ENCODE data around the gene HOXB5. TPM values are rescaled to one million over a fixed set of nuclear protein-coding genes. Genes with fewer than 3 reads are reported as not detected.

Gene HOXB5
- total RNA-seq, 1 donor from 2014 or later, result 2.4 TPM

- intact Hi-C loops (cut with DNase I), result no loop called here
- ATAC-seq (no peak), DNase-seq (ENCODE audit: low spot score) (no peak)
Measured at GRCh38 chr17:48606892-48607614, 13.5 kb upstream of the HOXB5 start.

- ATAC-seq, result no peak
- no peak for DNase-seq (ENCODE audit: low spot score)
- intact Hi-C loops (cut with DNase I), result no loop called here
Measured at GRCh38 chr17:48605991-48606891, 12.7 kb upstream of the HOXB5 start.

GRCh38 chr17:48605409-48605919, 11.9 kb upstream of the HOXB5 start:
- DNase-seq (ENCODE audit: low spot score) (no peak), ATAC-seq (no peak)
- intact Hi-C loops (cut with DNase I), result no loop called here

GRCh38 chr17:48604770-48605329, 11.3 kb upstream of the HOXB5 start, which contains the start of gene HOXB6:
Gene HOXB6, minus strand, starts transcription at chr17:48604986. Its CDS starts 6,836 bp downstream, at chr17:48598150.
- ATAC-seq, result no peak
- intact Hi-C loops (cut with DNase I), result no loop called here
- no peak for DNase-seq (ENCODE audit: low spot score)

- DNase-seq (ENCODE audit: low spot score), result no peak
- peak; percentile 43 for ATAC-seq
Measured at GRCh38 chr17:48603959-48604769, 10.6 kb upstream of the HOXB5 start.

GRCh38 chr17:48601539-48602425, 8.2 kb upstream of the HOXB5 start:
- no peak for DNase-seq (ENCODE audit: low spot score)
- no peak for ATAC-seq
- intact Hi-C loops (cut with DNase I), result no loop called here

More at GRCh38 chr17:48603959-48604769, 10.6 kb upstream of the HOXB5 start:
- intact Hi-C loops (cut with DNase I), result no loop called here

GRCh38 chr17:48601207-48601538, 7.6 kb upstream of the HOXB5 start:
- intact Hi-C loops (cut with DNase I), result no loop called here
- ATAC-seq (no peak), DNase-seq (ENCODE audit: low spot score) (no peak)

GRCh38 chr17:48600244-48601098, 6.9 kb upstream of the HOXB5 start:
- no peak for ATAC-seq
- no peak for DNase-seq (ENCODE audit: low spot score)

GRCh38 chr17:48599354-48599753, 5.8 kb upstream of the HOXB5 start:
- no peak for ATAC-seq
- DNase-seq (ENCODE audit: low spot score), result no peak
- intact Hi-C loops (cut with DNase I), result loop anchor here (5.0 kb wide), 1 partner anchor 252 kb away; no protein-coding TSS in a partner anchor

More at GRCh38 chr17:48600244-48601098, 6.9 kb upstream of the HOXB5 start:
- intact Hi-C loops (cut with DNase I), result no loop called here

- intact Hi-C loops (cut with DNase I), result loop anchor here (5.0 kb wide), 1 partner anchor 251 kb away; no protein-coding TSS in a partner anchor
- DNase-seq (ENCODE audit: low spot score) (no peak), ATAC-seq (no peak)
Measured at GRCh38 chr17:48598736-48599135, 5.2 kb upstream of the HOXB5 start.

- DNase-seq (ENCODE audit: low spot score), result no peak
- ATAC-seq, result peak; percentile 46
- intact Hi-C loops (cut with DNase I), result loop anchor here (5.0 kb wide), 1 partner anchor 251 kb away; no protein-coding TSS in a partner anchor
Measured at GRCh38 chr17:48597778-48598631, 4.4 kb upstream of the HOXB5 start.

- DNase-seq (ENCODE audit: low spot score) (no peak), ATAC-seq (no peak)
- intact Hi-C loops (cut with DNase I), result loop anchor here (5.0 kb wide), 1 partner anchor 250 kb away; no protein-coding TSS in a partner anchor
Measured at GRCh38 chr17:48597528-48597777, 3.9 kb upstream of the HOXB5 start.

- intact Hi-C loops (cut with DNase I), result loop anchor here (5.0 kb wide), 1 partner anchor 250 kb away; no protein-coding TSS in a partner anchor
- no peak for DNase-seq (ENCODE audit: low spot score)
- ATAC-seq, result no peak
Measured at GRCh38 chr17:48596735-48597527, 3.4 kb upstream of the HOXB5 start.

- no peak for ATAC-seq
- DNase-seq (ENCODE audit: low spot score), result no peak
- intact Hi-C loops (cut with DNase I), result loop anchor here (5.0 kb wide), 1 partner anchor 249 kb away; no protein-coding TSS in a partner anchor
Measured at GRCh38 chr17:48596000-48596734, 2.6 kb upstream of the HOXB5 start.

All from sciatic nerve (tissue), 2 donors.